B cell (primary cell): ENCODE results near the gene NUMB.

Experiments used
- EZH2 ChIP-seq: IDR thresholded peaks from 2 replicates; pipeline ENCODE4 v1.6.1; 2012; ENCODE audit warnings: borderline replicate concordance, low read depth, mild to moderate bottlenecking, moderate library complexity, low read length; ENCODE audit not compliant: insufficient read depth, poor library complexity, severe bottlenecking
- TF ChIP-seq, protein P1 (sequence below): fragments of 200-600 bp; IDR thresholded peaks from one replicate; pipeline ENCODE4 v1.8.0; 2022; ENCODE audit warnings: antibody characterized with exemption, mild to moderate bottlenecking

DNA sequence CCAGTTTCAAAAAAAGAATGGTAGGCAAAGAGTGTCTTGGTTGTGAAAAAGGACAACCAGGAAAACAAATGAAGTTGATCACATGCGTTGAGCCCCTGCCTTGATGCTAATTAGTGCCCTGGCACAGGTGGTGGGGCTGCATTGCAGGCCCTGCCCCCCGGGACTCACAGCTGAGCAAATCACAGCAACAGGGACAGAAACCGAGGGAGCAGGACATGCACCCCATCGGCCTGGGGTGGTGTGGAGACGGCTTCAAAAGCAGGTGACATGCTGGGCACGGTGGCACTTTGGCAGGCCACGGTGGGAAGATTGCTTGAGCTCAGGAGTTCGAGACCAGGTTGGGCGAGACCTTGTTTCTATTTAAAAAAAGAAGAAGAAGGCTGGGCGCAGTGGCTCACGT is 222.2 kb downstream of the NUMB start:
- TF ChIP-seq, protein P1, sequence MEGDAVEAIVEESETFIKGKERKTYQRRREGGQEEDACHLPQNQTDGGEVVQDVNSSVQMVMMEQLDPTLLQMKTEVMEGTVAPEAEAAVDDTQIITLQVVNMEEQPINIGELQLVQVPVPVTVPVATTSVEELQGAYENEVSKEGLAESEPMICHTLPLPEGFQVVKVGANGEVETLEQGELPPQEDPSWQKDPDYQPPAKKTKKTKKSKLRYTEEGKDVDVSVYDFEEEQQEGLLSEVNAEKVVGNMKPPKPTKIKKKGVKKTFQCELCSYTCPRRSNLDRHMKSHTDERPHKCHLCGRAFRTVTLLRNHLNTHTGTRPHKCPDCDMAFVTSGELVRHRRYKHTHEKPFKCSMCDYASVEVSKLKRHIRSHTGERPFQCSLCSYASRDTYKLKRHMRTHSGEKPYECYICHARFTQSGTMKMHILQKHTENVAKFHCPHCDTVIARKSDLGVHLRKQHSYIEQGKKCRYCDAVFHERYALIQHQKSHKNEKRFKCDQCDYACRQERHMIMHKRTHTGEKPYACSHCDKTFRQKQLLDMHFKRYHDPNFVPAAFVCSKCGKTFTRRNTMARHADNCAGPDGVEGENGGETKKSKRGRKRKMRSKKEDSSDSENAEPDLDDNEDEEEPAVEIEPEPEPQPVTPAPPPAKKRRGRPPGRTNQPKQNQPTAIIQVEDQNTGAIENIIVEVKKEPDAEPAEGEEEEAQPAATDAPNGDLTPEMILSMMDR = no peak
- no peak for TF ChIP-seq EZH2
